GM18907 (cell line): ENCODE data around the gene VPS54.
A peak's percentile ranks its signal among the peaks of the same experiment; 100 is the strongest.

Source experiments
- ATAC-seq: cut with Tn5 transposase; IDR thresholded peaks from one replicate; pipeline ENCODE4 v1.9.1; 2021; ENCODE audit warnings: mild to moderate bottlenecking, moderate library complexity; ENCODE audit not compliant: unreplicated experiment

The VPS54 gene

DNA sequence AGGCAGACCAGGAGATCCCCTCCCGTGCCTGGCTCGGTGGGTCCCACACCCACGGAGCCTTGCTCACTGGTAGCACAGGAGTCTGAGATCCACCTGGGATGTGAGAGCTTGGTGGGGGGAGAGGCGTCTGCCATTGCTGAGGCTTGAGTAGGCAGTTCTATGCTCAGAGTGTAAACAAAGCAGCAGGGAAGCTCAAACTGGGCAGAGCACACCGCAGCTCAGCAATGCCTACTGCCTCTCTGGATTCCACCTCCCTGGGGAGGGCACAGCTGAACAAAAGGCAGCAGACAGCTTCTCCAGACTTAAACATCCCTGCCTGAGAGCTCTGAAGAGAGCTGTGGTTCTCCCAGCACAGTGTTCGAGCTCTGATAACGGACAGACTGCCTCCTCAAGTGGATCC is 92.4 kb downstream of the VPS54 start:
- ATAC-seq: no peak

DNA sequence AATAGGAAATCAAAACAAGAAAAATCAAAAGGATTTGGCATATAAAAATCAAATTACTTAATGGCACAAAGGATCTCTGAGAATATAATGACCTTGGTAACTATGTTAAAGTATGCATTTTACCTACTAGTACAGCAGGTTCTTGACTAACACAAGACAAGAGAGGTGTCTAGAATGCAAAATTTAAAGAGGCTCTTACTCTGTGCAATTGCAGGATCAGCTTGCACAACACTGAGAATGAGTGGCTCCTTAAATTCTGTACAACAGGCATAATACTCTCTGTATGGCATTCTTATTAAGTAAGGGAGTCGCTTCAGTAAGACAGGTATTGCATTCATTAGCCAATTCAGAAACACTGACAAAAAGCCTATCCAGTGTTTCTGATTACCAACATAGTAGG is 104.9 kb downstream of the VPS54 start:
- ATAC-seq: no peak

DNA sequence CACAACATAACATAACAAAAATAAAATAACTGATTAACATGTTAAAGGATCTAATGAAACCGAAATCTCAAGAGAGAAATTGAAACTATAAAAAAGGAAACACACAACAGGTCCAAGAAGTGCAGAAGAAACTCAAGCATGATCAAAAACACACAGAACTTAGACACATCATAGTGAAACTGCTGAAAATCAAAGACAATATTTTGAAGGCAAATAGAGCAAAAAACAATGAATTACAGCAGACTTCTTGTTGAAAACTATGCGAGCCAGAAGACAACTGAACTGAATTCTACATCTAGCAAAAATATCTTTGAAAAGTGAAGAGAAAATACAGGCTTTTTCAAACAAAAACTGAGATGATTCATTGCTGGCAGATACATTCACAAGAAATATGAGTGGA is 116.2 kb downstream of the VPS54 start:
- ATAC-seq: peak; percentile 70

DNA sequence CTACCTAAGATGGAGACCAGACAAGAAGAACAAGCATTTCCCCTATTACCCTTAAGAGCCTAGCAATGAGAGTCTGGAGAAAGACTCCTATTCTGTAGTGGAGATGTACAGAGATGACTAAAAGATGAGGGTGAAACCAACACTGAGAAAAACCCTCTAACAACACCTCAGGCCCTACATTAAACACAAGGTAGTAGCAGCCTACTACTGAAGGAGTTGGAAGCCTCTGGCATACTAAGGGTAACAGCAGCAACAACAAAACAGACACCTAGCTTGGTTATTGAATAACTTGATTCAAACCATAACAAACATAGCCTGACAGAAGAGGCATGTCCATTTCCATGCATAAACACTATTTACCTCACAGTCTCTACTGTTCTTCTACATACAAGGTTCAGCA is 117.1 kb downstream of the VPS54 start:
- no peak for ATAC-seq

DNA sequence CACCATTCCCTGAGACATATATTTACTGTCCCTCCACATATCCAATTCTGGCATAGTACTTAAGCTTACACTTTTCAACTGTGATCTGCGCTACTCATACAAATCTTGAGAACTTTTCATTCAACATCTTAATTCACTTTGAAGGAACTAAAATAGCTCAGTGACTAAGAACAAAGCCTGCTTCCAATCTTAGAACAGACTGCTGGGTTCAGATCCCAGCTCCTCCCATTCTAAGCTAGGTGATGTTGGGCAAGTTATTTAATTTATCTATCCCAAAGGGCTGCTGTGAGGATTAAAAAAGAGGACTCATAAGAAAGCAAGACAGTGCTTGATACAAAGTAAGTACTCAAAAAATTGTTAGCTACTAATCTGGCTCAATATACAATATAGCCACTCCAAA is 119.6 kb downstream of the VPS54 start:
- ATAC-seq: no peak

DNA sequence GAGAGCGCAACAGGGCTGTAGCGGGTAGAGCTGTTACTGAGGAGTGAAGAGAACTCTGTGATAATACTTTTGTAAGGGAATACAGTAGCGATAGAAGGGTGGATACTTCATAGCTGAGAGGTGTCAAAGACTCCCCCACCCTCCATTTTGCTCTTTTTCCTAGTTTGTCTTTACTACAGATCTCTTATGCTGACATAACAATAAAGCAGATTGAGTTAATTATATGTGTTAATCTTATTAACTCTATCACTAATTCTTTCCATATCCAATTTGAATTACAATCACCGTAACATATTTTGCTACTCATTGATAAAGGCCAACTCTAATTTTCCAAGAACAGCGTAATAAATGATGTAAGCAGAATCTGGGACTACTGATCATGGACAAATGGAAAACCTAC is 120.4 kb downstream of the VPS54 start:
- no peak for ATAC-seq

DNA sequence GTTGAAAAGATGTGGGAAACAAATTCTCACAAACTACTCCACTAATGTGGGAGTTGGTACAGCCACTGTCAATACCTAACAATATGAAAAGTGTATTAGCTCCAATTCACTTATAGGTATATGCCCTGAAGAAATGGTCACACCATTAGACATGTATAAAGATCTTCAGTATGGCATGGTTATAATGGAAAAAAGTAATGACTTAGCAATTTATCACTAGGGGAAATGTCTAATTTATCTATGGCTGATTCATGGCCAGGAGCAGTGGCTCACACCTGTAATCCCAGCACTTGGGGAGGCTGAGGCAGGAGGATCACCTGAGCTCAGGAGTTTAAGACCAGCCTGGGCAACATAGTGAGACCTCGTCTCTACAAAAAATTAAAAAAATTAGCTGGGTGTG is 125.1 kb downstream of the VPS54 start:
- ATAC-seq: no peak

DNA sequence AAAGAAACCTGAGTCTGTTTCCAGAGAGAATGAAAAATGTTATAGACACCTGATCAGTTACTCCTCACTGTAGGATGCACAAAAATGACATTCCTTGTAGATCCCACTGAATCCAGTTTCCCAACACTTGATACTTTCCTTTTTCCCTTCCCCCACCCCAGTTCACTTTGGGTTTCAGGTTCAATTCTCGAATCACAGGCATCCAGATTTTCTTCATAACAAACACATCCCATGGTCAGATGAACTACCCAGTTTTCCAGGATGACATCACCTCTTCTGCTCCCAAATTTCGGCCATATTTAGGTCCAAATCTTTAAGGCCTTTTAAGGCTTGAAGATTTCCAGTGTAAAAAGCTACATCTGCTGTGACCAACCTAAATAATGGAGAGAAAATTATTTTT is 126.1 kb downstream of the VPS54 start:
- ATAC-seq: no peak

DNA sequence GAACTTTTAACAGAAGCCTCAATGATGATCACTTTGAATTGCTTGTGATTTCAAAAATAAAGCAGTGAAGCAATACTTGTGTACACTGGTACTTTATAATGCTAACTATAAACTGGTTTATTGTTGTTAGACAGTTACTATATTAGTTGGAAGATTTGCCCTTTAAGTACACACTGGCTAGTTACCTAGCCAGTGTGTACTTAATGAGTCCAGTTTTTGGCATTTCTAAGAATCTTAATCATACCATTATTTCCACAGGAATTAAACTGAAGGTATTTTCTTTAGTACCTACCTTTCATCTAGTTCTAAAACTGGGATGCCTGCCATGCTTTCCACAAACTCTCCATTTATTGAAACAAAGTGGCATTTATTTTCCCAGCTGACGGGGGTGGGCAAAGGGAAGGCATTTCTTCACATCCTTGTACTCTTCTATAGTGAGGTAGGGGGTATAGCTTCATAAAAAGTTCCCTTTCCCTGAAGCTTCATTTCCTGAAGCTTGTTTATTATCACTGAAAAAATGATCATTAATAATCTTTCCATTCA is 127.7 kb downstream of the VPS54 start:
- no peak for ATAC-seq

DNA sequence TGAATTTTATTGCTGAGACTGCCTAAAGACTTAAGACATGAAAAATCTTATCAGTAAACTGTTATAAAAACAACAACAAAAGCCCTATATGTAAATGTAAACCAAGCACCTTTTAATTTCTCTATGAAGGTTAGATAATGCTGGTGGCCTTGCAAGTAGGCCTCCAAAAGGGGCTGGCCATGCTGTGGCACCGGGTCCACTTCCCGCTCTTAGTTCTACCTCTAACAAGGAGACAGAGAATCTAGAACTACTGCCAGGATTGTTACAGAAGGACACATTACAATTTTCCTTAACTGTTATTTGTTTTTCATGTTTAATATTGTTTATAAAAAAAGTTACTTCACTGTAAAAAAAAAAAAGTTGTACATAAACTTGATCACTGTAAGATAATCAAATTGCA is 128.6 kb downstream of the VPS54 start:
- no peak for ATAC-seq

DNA sequence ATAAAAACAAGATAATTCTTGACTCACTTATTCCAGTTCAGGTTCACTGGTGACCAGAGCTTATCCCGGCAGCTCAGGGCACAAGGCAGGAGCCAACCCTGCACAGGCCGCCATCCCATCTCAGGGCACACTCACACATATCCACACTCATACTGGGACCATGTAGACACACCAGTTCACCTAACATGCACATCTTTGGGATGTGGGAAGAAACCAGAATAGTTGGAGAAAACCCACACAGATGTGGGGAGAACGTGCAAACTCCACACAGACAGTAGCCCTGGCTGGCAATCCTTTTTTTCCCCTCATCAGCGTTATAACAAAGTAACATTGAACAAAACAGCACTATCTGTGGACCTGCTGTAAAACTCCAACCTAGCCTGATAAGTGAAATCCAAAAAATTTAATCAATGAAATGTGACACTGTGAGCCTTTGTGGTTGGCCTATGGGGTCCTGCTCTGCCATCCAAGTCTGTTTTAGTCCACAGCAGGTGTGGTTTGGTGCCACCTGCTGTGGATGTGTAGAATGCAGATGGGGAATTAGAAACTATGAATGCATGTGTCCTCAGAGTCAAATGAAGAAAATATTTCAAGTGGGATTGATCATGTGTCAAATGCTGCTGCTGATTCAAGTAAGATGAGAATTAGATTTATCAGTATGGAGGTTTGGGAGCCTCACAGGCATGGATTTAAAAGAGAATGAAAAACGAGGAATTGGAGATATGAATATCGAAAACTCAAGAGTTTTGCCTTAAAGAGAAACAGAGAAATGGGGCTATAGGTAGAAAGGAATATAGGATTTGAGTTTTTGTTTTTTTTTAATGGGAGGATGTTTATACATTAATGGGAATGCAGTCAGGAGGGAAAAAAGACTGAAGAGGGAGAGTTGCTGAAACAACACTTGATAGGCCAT is 130.5 kb downstream of the VPS54 start:
- peak; percentile 81 for ATAC-seq

DNA sequence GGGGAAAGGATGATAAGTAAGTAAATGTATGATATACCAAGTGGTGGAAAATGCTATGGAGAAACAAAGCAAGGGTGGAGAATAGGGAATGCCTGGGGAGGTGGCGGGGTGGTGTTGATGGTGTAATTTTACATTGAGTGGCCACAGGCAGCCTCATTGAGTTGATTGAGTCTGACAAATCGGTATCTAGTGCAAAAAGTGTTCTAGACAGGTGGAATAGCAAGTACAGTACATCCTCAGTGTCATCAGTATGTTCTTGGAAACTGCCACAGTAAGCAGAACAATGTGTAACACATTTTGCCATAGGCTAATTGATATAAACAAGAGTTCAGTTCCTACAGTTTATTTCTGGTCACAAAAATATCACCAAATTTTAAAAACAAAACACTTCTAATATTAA is 131.2 kb downstream of the VPS54 start:
- ATAC-seq: no peak

DNA sequence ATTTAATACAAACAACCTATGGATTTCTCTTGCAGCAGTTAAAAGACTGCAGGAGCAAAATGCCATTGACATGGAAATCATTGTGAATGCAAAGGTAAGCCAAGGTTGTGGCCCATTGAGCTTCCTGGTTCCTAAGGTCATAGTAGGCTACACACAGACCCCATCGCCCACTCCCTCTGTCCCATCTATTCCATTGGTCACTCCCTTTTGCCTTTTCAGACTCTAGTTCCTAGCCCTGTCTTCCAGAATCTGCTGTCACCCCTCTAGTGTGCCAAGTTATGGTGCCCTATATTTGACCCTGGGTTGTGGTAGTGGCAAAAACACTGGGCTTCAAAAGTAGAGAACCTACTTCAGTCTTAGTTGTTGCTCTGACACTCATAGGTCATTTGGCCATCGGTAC is 132.8 kb downstream of the VPS54 start:
- ATAC-seq: no peak

DNA sequence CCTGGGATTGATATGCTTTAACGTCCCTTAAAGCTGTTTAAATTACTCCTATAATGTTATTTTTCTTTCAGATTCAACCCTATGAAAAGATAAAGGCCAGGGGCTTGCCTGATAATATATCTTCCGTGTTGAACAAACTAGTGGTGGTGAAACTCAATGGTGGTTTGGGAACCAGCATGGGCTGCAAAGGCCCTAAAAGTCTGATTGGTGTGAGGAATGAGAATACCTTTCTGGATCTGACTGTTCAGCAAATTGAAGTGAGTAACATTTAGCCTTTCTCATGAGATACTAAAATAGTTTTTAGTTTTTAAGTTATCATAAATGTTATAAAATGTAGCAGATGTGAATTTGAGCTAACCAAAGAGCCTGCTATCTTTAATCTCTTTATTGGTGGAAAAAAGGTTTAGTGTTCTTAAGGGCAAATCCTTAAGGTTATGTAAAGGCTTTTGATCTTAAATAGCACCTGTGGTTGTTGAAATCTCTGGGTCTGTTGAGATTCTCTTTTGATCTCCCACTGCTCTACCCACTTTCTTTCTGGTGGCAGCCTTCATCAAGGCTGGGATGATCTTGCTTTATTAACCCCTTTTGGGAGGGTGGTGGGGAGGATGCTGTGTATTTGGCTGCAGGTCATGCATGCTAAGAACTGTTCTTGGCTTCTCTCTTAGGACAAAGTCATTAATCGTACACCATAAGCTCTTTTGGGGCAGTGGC is 136.7 kb downstream of the VPS54 start:
- no peak for ATAC-seq

DNA sequence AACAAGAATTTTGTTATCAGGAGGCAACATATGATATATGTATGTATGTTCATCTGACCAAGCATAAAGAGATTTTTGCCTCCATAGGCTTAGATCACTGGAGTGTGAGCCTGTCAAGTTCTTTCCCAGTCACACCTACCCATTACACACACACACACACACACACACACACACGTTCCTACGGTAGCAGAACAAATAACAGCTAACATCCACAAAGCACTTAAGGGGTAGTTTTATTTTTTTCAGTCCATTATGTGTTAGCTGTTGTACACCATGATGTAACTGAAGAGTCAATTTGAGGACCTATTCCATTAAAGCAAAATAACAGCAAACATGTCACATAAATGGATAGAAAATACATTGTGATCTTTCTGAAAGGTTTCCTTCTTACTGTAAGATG is 138.0 kb downstream of the VPS54 start:
- ATAC-seq: no peak

DNA sequence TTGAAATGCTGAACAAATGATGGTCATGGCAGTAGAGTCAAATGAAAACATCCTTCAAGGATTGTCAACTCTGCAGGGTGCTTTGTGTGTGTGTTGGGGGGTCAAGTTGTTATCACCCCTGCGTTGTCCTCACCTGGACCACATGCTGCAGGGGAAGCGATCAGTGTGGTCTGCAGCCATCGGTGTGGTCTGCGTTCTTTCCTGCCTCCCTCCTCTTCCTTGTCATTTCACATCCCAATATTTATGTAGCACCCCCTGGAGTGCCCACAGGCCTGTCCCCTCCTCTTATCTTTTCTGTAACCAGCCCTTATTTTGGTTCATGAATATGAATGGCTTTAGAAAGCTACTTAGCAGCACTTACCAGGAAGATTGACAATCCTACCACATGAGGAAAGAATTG is 138.6 kb downstream of the VPS54 start:
- ATAC-seq: no peak

DNA sequence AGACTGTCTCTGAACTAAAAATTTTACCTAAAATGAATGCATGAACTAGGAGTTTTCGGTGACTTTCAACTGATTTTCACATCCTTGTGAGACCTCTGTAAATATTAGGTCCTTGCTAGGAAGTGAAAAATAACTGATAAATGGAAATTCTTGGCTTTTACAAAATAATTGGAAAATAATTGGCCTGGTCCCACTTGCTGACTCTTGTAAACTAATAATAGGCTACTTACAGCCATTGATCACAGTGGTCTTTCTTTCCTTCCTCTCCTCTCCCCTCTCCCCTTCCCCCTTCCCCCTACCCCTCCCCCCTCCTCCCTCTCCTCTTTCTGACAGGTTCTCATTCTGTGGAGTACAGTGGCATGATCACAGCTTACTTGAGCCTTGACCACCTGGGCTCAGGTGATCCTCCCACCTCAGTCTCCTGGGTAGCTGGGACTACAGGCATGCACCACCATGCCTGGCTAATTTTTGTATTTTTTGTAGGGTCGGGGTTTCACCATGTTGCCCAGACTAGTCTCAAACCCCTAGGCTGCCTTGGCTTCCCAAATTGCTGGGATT is 139.3 kb downstream of the VPS54 start:
- no peak for ATAC-seq

DNA sequence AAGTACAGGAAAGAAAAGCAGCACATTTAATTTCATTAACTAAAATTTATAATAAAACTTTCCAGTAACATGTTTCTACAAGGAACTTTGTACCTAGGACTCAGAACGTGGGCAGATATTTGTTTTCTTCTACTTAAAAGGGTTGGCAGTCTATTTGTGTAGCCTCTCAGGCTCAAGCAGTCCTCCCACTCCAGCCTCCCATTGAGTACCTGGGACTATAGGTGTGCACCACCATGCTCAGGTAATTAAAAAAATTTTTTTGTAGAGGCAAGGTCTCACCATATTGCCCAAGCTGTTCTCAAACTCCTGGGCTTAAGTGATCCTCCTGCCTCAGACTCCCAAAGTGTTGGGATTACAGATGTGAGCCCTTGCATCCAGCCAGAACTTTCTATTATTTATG is 140.7 kb downstream of the VPS54 start:
- ATAC-seq: no peak

DNA sequence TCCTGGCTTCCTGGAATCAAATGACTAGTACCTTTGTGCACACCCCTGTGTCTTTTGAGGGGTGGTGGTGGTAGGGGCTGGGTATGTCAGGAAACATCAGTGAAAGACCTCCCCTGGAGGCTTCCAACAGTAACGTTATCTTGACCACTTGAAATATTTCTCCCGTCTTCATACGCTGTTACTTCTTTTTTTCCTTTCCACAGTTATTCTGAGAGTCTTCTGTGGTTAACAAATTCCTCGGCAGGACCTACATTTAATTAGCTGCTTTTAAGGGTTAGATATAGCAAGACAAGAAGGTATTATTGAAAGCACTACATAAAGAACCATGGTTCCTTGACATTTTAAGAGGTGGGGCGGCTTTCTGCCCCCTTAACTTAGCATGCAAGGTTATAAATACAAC is 142.9 kb downstream of the VPS54 start:
- no peak for ATAC-seq

DNA sequence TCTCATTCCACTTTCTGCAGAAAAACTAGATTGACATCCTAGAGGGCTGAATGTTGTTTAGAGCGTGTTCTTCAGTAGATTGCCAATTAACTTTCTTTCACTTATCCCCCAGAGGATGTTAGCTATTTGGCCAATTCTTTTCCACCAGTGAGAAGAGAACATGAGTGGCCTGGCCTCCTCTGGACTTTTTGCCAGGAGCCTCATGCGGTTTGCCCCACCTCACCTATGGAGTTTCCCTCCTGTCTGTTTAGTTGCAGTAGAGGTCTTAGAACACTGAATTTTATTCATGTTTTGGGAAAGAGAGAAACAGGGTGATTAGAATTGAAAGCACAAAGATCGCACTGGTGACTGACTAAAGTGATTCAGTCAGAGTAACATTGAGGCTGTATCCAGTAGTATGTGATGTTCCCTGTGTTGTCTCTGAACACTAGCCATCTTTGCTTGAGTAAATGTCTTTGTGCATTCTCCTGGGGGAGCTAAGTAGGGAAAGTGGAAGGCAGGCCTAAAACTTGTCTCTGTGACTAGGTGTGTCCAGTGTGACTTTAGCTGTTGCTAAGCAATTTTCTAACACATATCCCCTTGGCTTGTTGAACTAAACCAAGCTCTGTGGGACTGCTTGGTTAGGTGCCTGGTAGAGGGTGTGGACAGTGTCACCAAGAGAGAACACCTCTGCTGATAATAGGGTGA is 143.5 kb downstream of the VPS54 start:
- ATAC-seq: no peak

DNA sequence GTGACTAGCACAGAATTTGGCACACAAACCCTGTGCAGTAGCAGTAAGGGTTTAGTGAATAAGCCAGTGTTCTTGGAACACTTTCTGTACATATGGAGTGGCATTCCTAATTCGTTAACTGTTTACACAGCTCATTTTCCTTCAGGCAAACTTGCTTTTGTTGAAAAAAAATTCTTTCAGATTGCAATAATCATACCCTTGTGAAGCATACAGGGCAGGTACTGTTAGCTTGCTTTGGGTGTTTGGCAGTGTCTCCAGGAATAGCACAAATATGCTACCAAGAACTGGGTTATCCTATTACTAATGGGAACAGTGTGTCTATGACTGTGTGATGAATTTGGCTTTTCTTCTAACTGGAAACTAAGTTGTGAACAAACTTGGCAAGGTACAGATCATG is 144.1 kb downstream of the VPS54 start:
- no peak for ATAC-seq
